Right lobe of liver (tissue), 6 donors: Measurements from ENCODE around the gene KCND2. TPM values are rescaled to one million over a fixed set of nuclear protein-coding genes. Genes with fewer than 3 reads are reported as not detected.

Experiments
- ATAC-seq, 4 donors: fragments of 200-7000 bp; cut with Tn5 transposase; one replicate each; pipeline ENCODE4 v1.9.1; 2020; ENCODE audit warnings: mild to moderate bottlenecking in 4 of 4, moderate library complexity in 4 of 4
- DNase-seq, 3 donors: peaks; one replicate each; pipeline ENCODE4 v3.0.0-alpha.2; 2020
- H3K27ac ChIP-seq, 3 donors: fragments of 200-600 bp; one replicate each; pipeline ENCODE4 v1.8.0; 2022
- H3K27me3 ChIP-seq, 2 donors: fragments of 200-600 bp; one replicate each; pipeline ENCODE4 v1.8.0; 2022
- H3K36me3 ChIP-seq, 4 donors: fragments of 200-600 bp; sonication (generic) in 1 of 4; one replicate each; pipeline versions ENCODE4 v1.5.1 to v1.8.0; 2017 to 2022; ENCODE audit warnings: control low read depth in 1 of 4
- H3K4me1 ChIP-seq, 4 donors: fragments of 200-600 bp; sonication (generic) in 1 of 4; one replicate each; pipeline versions ENCODE4 v1.5.1 to v1.8.0; 2017 to 2022; ENCODE audit warnings: control low read depth in 1 of 4
- H3K4me3 ChIP-seq, 3 donors: fragments of 200-600 bp; one replicate each; pipeline ENCODE4 v1.8.0; 2022
- H3K9me3 ChIP-seq, 4 donors: fragments of 200-600 bp; sonication (generic) in 1 of 4; one replicate each; pipeline versions ENCODE4 v1.5.1 to v1.8.0; 2017 to 2022; ENCODE audit warnings: control low read depth in 1 of 4
- CTCF ChIP-seq, 4 donors: fragments of 200-600 bp in 3 of 4; fragments of 450-650 bp in 1 of 4; IDR thresholded peaks; one replicate each; pipeline versions ENCODE4 v1.5.1 to v1.8.0; 2016 to 2022; ENCODE audit warnings: antibody characterized with exemption in 4 of 4, mild to moderate bottlenecking in 2 of 4
- POLR2A ChIP-seq: fragments of 450-650 bp; IDR thresholded peaks from one replicate; pipeline ENCODE4 v1.6.1; 2017; ENCODE audit warnings: antibody characterized with exemption, mild to moderate bottlenecking
- WGBS: methylation state at CpG from one replicate; pipeline ENCODE4 v1.1.6; 2018; ENCODE audit warnings: low coverage, low lambda C conversion rate; ENCODE audit not compliant: insufficient coverage; ENCODE audit errors: missing lambda C conversion rate; 5-methylcytosine and 5-hydroxymethylcytosine counted together
- intact Hi-C, 2 donors: fragments of 100-400 bp; cut with DNase I; formaldehyde crosslinking; loops; one replicate each; pipeline versions ENCODE4 v1.11.2 to v1.14.1; 2022
- total RNA-seq, 6 experiments: library from RNA; depleted of rRNA in 2 of 6; stranded (reverse); fragments of >200 nt in 2 of 6; fragmentation: NEBNext Ultra II Directional in 3 of 6; extraction: Animal tissue kit (Norgen Biotek cat#: 25700) in 3 of 6; gene quantifications; one replicate each; pipeline versions ENCODE4 v1.1.0 to v1.2.4, GENCODE V29; 2016 to 2023
- donor health status: DM: no; HTN: yes; CAD: no.
- donor health status: DM: no; HTN: no; CAD: no.
- donor health status: DM: no; HTN: no; CAD: no.
- donor health status: DM: no; HTN: yes; CAD: no.
- donor health status: DM: no; HTN: yes; CAD: no.

Gene KCND2
- total RNA-seq, 6 experiments from 2014 or later = 0.04 to 0.49 TPM; not detected in 4

GRCh38 chr7:120583899-120584586, 311.1 kb downstream of the KCND2 start:
- ATAC-seq = no peak
- WGBS = 57% methylated on average over 4 of the region's 4 CpGs
- intact Hi-C loops = no loop called here

GRCh38 chr7:120586571-120586970, 313.6 kb downstream of the KCND2 start:
- no peak overlapping the region for H3K27ac ChIP-seq
- ATAC-seq (no peak), DNase-seq (no peak)
- H3K4me1 ChIP-seq = peaks cover 0 to 17% (median 5%) of the 10 kb centered on the region in 4 donors
- TF ChIP-seq CTCF (IDR thresholded peaks at IDR 0.05) = no peak
- WGBS = 58% methylated on average over 3 of the region's 3 CpGs
- H3K9me3 ChIP-seq = no peaks in the 10 kb centered on the region
- H3K4me3 ChIP-seq = no peak overlapping the region
- no peaks in the 10 kb centered on the region for H3K36me3 ChIP-seq
- intact Hi-C loops = no loop called here
- H3K27me3 ChIP-seq = no peaks in the 10 kb centered on the region

More at GRCh38 chr7:120583899-120584586, 311.1 kb downstream of the KCND2 start:
- H3K27ac ChIP-seq = no peak overlapping the region
- no peak for DNase-seq
- no peak overlapping the region for H3K4me3 ChIP-seq
- no peaks in the 10 kb centered on the region for H3K9me3 ChIP-seq
- no peak for TF ChIP-seq CTCF (IDR thresholded peaks at IDR 0.05)
- TF ChIP-seq POLR2A = no peak
- H3K27me3 ChIP-seq = no peaks in the 10 kb centered on the region
- H3K4me1 ChIP-seq = peaks cover 0 to 12% (median 3%) of the 10 kb centered on the region in 4 donors
- H3K36me3 ChIP-seq = no peaks in the 10 kb centered on the region

GRCh38 chr7:120587243-120587642, 314.3 kb downstream of the KCND2 start:
- DNase-seq = no peak
- Histone ChIP-seq H3K36me3 (no peaks in the 10 kb centered on the region), H3K27ac (no peak overlapping the region), H3K4me1 (peaks cover 0 to 17% (median 5%) of the 10 kb centered on the region in 4 donors), H3K4me3 (no peak overlapping the region), H3K9me3 (no peaks in the 10 kb centered on the region), H3K27me3 (no peaks in the 10 kb centered on the region)
- intact Hi-C loops = no loop called here
- ATAC-seq = no peak
- no peak for TF ChIP-seq CTCF (IDR thresholded peaks at IDR 0.05)
- no peak for TF ChIP-seq POLR2A
- WGBS = 73% methylated on average over 3 of the region's 3 CpGs

GRCh38 chr7:120588416-120588815, 315.4 kb downstream of the KCND2 start:
- Histone ChIP-seq H3K4me3 (no peak overlapping the region), H3K4me1 (peaks cover 0 to 17% (median 5%) of the 10 kb centered on the region in 4 donors), H3K27me3 (no peaks in the 10 kb centered on the region), H3K9me3 (no peaks in the 10 kb centered on the region), H3K27ac (peak overlapping the region in 1 of 3 donors; percentile 23), H3K36me3 (no peaks in the 10 kb centered on the region)
- ATAC-seq (peak; percentile 23 to 52 (median 36)), DNase-seq (no peak)
- TF ChIP-seq POLR2A (no peak), CTCF (IDR thresholded peaks at IDR 0.05) (no peak)
- intact Hi-C loops = no loop called here
- 4% methylated on average over 1 of the region's 1 CpG for WGBS
